ENCODE results near the gene BBLN. TPM values are rescaled to one million over a fixed set of nuclear protein-coding genes. Genes with fewer than 3 reads are reported as not detected.
"Not testable (repeated sequence)": the region's sequence is repeated elsewhere in the genome, so short reads cannot be mapped to it uniquely, and the experiment has no call there.

Gene BBLN
- total RNA-seq, 2 donors from 2014 or later = 67.6 to 82.2 TPM

DNA sequence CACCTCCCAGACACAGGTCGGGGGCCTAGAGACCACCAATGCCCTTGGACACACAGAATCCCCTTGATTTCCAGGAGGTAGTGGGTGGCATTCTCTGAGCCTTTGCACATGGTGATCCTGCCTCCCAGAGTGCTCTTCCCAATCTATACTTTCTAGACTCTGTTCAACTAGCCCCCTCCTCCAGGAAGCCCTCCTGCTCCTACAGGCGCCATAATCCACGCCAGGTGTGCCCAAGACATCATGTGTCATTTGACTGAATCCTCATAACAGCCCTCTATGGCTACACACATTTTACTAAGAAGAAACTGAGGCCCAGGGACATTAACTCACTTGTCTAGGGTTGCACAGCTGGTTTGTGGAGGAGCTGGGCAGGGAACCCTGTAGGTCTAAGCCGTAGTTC, 7.1 kb downstream of the BBLN start:
- ATAC-seq (no peak), DNase-seq (ENCODE audit: low spot score in 2 of 2) (no peak)
- peaks cover 0 to 3% of the 10 kb centered on the region in 2 donors for H3K36me3 Mint-ChIP-seq
- H3K27ac Mint-ChIP-seq = no peak overlapping the region
- no peaks in the 10 kb centered on the region for H3K9me3 Mint-ChIP-seq

DNA sequence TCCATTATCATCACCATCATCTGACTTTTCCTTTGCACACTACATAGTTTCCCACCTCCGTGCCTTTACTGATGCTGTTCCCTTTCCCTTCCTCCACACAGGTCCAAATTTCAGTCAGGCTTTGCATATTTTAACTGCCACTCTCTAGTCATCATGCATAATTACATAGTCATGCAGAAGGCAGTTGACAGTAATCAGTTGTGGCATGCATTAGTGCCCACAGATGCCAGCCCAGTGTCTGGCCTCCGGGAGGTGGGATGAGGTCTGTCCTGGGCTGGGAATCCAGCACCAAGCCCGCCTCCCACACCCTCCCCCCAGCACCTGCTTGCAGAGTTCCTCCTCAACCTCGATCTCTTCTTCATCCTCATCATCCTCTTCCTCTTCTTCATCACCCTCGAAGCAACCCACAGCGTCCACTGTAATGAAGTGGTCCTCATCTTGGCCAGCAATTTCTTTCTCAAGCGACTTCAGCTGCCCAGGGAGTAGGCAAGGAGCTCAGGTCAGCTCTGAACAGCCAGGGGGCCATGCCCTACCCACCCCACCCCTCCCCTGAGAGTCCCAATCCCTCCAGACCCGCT, 8.8 kb downstream of the BBLN start:
- ATAC-seq = no peak
- H3K27ac Mint-ChIP-seq = no peak overlapping the region
- H3K9me3 Mint-ChIP-seq = no peaks in the 10 kb centered on the region
- DNase-seq (ENCODE audit: low spot score in 2 of 2) = no peak
- H3K36me3 Mint-ChIP-seq = no peaks in the 10 kb centered on the region

DNA sequence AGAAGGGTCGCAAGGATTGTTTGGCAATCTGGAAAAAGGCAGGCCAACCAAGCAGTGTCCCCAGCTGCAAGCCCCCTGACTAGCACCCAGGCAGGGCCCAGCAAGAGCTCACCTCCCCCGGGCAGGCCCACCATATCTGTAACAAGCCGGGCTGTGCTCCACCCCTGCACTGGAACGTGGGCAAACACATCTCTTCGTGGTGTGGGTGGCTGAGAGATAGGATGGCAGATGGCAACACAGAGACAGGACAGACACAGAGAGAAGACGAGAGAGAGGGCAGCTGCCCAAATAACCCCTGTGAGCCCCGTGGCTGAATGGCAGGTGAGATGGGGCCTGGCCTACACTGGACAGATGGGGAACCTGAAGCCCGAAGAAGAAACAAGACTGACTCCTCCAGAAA, 9.4 kb downstream of the BBLN start:
- ATAC-seq = no peak
- no peaks in the 10 kb centered on the region for H3K36me3 Mint-ChIP-seq
- DNase-seq (ENCODE audit: low spot score in 2 of 2) = no peak
- H3K9me3 Mint-ChIP-seq = no peaks in the 10 kb centered on the region
- peak overlapping the region; percentile 18 to 82 for H3K27ac Mint-ChIP-seq

DNA sequence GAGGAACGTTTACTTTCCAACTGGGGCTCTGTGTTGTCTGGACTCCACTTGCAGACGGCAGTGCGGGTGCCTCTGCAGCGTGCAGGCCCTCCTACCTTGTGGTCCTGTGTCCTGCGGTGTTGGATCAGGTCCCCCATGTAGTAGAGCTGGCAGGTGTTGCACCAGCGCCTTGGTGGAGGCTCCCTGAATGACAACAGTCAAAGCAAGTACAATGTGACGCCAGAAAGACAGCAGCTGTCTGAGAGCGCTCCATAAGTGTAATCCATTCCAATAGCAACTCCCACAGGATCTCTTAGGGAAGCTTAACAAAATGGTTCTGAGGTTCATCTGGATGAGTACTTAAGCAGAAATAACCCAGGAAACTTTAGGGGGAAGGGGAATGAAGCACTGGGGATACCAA, 9.9 kb downstream of the BBLN start:
- Mint-ChIP-seq H3K36me3 (no peaks in the 10 kb centered on the region), H3K27ac (peak overlapping the region in 1 of 2 donors; percentile 18), H3K9me3 (no peaks in the 10 kb centered on the region)
- ATAC-seq = no peak
- DNase-seq (ENCODE audit: low spot score in 2 of 2) = no peak

DNA sequence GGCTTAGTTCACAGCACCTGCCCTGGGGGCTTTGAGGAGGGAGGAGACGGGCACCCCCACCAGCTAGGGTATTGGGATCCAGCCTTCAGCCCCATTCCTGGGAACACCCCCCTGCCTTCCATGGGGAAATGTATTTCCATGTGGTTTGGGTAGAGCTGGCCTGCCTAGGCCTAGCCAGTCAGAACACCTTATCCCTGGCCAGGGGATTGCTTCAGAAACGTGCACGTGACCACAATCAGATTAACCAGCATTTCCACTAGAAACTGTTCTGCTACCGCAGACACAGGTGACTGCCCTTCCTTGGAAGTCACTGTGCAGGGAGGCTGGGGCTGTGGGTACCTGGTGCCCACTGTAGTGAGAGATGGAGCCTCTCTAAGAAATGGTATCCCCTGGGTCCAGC, 14.0 kb downstream of the BBLN start:
- Mint-ChIP-seq H3K9me3 (no peaks in the 10 kb centered on the region), H3K27ac (no peak overlapping the region), H3K36me3 (peaks cover 4 to 11% of the 10 kb centered on the region in 2 donors)
- DNase-seq (ENCODE audit: low spot score in 2 of 2) (no peak), ATAC-seq (no peak)

DNA sequence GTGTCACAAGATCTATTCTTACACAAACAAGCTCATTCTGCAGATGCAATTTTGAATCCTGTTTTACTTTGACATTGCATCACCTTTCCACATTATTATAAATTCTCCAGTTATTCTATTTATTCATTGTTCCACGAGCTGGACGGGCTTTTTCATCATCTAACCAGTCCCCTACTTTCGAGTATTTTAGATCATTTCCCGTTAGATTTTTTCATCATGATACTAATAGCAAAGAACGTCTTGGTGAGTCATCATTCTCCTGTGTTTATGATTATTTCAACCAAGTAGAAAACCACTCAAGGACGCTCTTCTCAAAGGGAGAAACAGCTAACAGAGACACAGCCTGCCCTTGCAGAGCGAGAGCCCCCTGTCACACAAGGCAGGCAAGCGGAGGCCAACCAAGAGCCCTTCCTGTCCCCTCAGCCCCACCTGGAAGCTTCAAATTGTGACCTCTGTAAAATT, 15.1 kb downstream of the BBLN start:
- peaks cover 7 to 22% of the 10 kb centered on the region in 2 donors for H3K36me3 Mint-ChIP-seq
- peak overlapping the region in 1 of 2 donors; percentile 65 for H3K27ac Mint-ChIP-seq
- ATAC-seq (no peak), DNase-seq (ENCODE audit: low spot score in 2 of 2) (no peak)
- H3K9me3 Mint-ChIP-seq = no peaks in the 10 kb centered on the region

DNA sequence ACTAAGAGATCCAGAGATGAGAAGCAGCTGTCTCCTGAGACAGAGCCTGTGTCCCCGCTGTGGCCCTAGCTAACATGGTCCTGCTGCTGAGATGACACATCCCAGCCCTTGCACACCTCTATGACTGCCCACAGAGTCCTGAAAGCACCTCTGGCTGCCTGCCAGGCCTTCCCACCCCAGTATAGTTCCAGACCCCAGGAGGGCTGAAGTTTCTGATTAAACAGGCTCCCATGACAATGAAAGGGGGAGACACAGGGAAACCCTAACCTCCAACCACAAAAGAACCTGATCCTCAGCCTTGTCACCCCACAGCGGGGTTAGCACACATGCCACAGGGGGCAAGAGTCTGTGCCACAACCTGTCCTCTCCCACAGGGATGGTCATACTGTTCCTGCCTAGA, 15.7 kb downstream of the BBLN start:
- Mint-ChIP-seq H3K36me3 (peaks cover 7 to 28% of the 10 kb centered on the region in 2 donors), H3K27ac (peak overlapping the region in 1 of 2 donors; percentile 65), H3K9me3 (no peaks in the 10 kb centered on the region)
- no peak for DNase-seq (ENCODE audit: low spot score in 2 of 2)
- ATAC-seq = no peak

DNA sequence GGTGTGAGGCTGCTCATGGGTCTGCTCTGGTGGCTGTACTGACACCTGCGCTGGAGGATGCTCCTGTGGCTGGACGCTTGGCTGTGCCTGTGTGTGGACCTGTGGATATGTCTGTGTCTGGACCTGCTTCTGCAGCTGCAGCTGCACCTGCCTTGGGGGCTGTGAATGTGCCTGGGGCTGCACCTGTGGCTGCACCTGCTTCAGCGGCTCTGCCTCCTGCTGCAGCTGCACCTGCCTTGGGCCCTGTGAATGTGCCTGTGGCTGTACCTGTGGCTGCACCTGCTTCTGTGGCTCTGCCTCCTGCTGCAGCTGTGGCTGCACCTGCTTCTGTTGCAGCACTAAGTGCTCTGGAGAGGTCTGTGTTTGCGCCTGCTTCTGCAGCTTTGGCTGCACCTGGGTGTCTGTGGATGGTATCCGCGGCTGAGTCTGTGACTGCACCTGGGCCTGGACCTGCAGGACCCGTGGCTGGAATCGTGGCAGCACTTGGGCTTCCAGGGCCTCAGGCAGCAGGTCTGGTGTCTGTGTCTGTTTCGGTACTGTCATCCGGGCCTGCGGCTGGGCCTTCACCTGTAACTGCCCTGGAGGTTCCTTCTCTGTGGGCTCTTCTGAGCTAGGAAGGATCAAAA, 18.9 kb downstream of the BBLN start:
- Mint-ChIP-seq H3K9me3 (no peaks in the 10 kb centered on the region), H3K36me3 (peaks cover 7 to 28% of the 10 kb centered on the region in 2 donors), H3K27ac (no peak overlapping the region)
- no peak for ATAC-seq
- no peak for DNase-seq (ENCODE audit: low spot score in 2 of 2)

DNA sequence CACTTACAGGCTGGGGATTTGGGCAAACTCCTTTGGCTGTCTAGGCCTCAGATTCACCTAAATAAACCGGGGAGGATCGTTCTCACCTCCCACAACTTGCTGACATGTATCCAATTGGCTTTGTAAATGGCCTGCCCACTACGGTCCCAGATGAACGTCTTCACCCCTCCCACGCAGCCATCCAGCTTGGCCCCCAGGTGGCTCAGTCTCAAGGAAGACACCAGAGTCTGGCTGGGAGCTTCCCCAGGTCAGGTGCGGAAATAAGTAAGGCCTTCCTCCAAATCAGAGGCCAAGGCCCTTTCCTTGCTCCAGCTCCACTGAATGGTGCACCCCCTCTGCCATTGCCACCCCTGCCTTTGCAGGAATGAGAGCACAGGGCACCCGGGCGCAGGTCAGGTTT, 19.9 kb downstream of the BBLN start:
- no peak overlapping the region for H3K27ac Mint-ChIP-seq
- H3K9me3 Mint-ChIP-seq = no peaks in the 10 kb centered on the region
- no peak for DNase-seq (ENCODE audit: low spot score in 2 of 2)
- peaks cover 7 to 28% of the 10 kb centered on the region in 2 donors for H3K36me3 Mint-ChIP-seq
- no peak for ATAC-seq

DNA sequence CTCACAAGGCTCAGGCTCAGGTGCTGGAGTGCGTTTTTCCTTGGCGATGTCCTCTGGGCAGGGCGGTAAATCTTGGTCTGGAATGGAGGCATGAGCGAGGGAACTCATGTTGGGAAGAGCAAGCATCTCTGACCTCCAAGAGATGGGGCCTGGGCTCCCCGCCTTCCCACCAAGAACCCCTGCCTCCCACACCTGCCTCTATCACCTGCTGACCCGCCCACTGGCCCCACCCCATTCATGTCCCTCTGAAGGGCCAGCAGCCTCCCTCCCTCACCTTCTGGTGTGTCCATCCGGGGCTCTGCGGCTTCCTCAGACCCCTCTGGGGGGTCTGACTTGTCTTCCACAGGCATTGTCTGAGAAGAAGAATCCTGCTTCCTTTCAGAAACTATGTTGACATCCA, 20.4 kb downstream of the BBLN start:
- ATAC-seq (no peak), DNase-seq (ENCODE audit: low spot score in 2 of 2) (no peak)
- Mint-ChIP-seq H3K9me3 (no peaks in the 10 kb centered on the region), H3K27ac (no peak overlapping the region), H3K36me3 (peaks cover 7 to 28% of the 10 kb centered on the region in 2 donors)

DNA sequence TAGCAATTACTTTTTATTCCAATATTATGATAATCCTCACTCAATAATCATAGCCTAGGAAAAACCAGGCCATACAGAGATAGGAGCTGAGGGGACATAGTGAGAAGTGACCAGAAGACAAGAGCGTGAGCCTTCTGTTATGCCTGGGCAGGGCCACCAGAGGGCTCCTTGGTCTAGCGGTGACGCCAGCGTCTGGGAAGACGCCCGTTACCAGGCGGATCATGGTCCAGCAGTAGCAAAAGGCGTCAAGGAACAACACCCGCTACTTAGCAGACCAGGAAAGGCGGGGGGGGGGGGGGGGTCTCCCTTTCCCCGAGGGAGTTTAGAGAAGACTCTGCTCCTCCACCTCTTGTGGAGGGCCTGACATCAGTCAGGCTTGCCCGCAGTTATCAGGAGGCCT, 21.4 kb downstream of the BBLN start:
- not testable (repeated sequence) for H3K9me3 Mint-ChIP-seq; DNase-seq (ENCODE audit: low spot score in 2 of 2); ATAC-seq; H3K27ac Mint-ChIP-seq
- peaks cover 7 to 28% of the 10 kb centered on the region in 2 donors for H3K36me3 Mint-ChIP-seq

DNA sequence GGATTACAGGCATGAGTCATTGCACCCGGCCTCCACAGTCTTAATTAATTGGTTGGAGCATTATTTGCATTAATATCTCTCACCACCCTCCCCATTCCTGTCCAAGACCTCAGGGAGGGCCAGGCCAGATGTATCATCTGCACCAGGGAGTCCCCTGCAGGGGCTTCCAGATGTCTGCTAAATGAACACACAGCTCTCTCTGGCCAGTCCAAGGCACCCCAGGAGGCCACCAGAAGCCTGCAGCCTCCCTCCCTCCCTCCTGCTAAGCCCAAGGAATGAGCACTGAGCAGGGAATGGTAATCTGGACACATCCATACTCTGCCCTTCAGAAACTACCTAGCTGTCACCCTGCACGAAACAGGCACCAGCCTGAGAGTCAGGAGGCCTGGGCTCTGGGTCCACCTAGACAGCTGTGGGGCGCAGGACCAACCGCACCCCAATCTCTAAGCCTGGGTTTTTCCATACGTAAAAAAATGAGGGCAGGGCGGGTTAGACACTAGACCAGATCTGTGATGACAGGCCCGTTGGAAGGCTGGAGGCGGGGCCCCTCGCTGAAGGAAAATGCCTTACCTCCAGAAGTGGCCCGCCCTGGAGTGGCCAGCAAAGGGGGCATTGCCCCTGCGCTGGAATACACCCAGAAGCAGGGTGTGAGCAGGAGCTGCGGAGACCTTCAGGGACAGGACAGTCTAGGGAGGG, 23.0 kb downstream of the BBLN start:
- DNase-seq (ENCODE audit: low spot score in 2 of 2) (no peak), ATAC-seq (no peak)
- Mint-ChIP-seq H3K27ac (peak overlapping the region in 1 of 2 donors; percentile 84), H3K9me3 (no peaks in the 10 kb centered on the region), H3K36me3 (peaks cover 7 to 27% of the 10 kb centered on the region in 2 donors)

DNA sequence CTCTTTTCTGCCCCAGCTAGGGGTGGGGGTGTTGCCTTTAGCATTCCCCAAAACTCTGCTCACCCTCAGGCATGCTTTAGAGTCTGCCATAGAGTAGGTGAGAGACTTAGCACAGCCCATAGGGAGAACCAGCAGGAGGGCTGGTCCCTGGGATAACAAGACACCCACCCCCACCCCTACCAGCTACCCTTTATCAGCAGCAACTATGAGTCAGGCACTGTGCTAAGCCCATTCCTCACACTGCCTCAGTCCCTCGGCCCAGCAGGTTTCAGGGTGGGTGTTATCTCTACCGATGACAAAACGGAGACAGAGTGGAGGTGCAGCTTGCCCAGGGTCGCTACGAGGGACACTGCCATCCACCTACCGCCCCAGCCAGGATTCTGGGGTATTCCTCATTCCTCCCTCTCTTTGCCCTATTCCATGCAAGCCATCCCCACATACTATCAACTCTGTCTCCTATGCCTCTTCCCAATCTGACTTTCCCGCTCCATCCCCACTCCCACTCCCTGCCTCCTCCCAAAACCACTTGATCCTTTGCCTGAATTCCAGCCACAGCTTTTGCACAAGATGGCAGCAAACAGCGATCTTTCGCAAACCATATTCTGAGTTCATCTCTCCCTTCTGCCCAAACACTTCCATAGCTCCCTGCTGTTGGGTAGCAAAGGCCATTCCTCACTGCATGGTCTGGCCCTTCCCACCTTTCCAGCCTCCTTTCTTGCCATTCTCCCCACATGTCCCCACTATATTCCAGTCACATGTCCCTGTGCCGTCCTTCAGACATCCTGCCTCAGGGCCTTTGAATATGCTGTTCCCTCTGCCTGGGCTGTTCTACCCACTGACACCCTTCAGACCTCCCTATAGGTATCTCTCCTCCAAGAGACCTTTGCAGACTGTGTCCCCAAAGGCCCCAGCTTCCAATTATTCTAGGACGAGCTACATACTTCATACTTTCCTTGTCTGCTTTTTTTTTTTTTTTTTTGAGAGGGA, 26.2 kb downstream of the BBLN start:
- Mint-ChIP-seq H3K9me3 (no peaks in the 10 kb centered on the region), H3K27ac (no peak overlapping the region), H3K36me3 (peaks cover 5 to 8% of the 10 kb centered on the region in 2 donors)

DNA sequence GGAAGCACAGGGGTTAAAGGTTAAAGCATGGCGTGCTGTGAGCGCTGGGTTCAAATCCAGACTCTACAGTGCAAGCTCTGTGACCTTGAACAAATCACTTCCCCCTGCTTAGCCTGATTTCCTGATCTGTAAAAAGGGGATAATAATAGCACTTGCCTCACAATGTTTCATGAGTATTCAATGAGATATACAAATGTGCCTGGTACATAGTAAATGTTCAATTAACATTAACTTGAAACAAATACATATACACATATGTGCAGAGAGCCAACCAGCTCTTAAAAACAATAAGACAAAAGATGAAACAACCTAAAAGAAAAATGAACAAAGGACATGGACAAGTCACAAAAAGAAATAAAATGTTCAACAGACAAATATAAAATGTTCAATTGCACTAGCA, 27.3 kb downstream of the BBLN start:
- Mint-ChIP-seq H3K36me3 (peaks cover 5 to 8% of the 10 kb centered on the region in 2 donors), H3K27ac (no peak overlapping the region), H3K9me3 (no peaks in the 10 kb centered on the region)
- DNase-seq (ENCODE audit: low spot score in 2 of 2) = no peak
- ATAC-seq = no peak

More for the DNA sequence above, 26.2 kb downstream of the BBLN start:
- ATAC-seq (no peak), DNase-seq (ENCODE audit: low spot score in 2 of 2) (no peak)

DNA sequence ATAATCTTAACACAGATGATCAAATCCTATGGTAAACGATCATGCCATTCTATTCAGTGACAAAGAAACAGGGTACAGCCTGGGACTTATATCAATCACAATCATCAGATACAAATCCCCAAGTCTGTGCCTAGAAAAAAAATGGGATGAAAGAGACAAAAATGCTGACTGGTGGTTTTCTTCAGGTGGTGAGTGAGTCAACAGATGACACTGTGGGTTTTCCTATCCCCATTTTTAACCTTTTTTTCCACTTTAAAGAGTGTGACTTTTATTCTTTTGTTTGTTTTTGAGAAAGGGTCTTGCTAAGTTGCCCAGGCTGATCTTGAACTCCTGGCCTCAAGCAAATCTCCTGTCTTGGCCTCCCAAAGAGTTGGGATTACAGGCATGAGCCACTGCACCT, 28.1 kb downstream of the BBLN start:
- DNase-seq (ENCODE audit: low spot score in 2 of 2) (no peak), ATAC-seq (no peak)
- H3K9me3 Mint-ChIP-seq = no peaks in the 10 kb centered on the region
- H3K27ac Mint-ChIP-seq = no peak overlapping the region
- peaks cover 5 to 8% of the 10 kb centered on the region in 2 donors for H3K36me3 Mint-ChIP-seq

DNA sequence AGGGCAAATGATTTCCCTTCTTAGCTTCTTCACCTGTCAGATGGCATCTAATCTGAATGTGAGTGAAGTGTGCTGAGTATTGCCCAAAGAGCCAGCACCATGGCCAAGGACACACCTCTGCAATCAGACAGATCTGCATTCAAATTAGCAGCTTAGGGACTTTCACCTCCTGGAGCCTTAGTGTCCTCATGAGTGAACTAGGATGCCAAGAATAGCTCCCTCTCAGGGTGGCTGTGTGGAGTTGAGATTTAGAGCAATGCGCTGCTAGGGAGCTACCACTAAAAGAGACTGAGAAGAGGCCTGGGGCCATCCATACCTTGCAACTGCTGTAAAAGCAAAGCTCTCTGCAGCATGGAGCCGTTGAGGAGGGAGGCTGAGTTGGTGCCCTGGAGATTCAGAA, 29.9 kb downstream of the BBLN start:
- peak overlapping the region; percentile 52 to 95 for H3K27ac Mint-ChIP-seq
- ATAC-seq (no peak), DNase-seq (ENCODE audit: low spot score in 2 of 2) (no peak)
- no peaks in the 10 kb centered on the region for H3K9me3 Mint-ChIP-seq
- peaks cover 5 to 8% of the 10 kb centered on the region in 2 donors for H3K36me3 Mint-ChIP-seq

Data from activated naive CD4-positive, alpha-beta T cell treated with anti-CD3 and anti-CD28 coated beads, Interleukin-2, amount 50 U/mL, for 72 hours (primary cell).